ENCODE measurements around the gene LY6G6F. TPM values are rescaled to one million over a fixed set of nuclear protein-coding genes. Genes with fewer than 3 reads are reported as not detected.

LY6G6F gene
- total and polyA plus RNA-seq, 2 experiments from 2014 or later: not detected

DNA sequence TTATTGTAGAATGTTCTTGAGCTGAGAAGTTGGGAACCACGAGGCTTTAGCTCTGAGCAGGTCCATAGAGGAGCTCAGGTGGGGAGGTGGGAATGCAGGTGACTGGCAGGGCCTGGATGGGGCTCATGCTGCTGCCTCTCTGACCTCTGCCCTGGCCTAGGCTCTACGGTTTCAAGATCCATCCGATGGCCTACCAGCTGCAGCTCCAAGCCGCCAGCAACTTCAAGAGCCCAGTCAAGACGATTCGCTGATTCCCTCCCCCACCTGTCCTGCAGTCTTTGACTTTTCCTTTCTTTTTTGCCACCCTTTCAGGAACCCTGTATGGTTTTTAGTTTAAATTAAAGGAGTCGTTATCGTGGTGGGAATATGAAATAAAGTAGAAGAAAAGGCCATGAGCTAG is 37.0 kb upstream of the LY6G6F start, which contains the start of gene LY6G5B:
Gene LY6G5B, plus strand, starts transcription at position 301 of the 400 bp plus-strand sequence. CDS start 975 bp downstream, outside the sequence.
- H3K9me3 ChIP-seq (ENCODE audit: low read depth): no peaks in the 10 kb centered on the region
- TF ChIP-seq, protein P1, sequence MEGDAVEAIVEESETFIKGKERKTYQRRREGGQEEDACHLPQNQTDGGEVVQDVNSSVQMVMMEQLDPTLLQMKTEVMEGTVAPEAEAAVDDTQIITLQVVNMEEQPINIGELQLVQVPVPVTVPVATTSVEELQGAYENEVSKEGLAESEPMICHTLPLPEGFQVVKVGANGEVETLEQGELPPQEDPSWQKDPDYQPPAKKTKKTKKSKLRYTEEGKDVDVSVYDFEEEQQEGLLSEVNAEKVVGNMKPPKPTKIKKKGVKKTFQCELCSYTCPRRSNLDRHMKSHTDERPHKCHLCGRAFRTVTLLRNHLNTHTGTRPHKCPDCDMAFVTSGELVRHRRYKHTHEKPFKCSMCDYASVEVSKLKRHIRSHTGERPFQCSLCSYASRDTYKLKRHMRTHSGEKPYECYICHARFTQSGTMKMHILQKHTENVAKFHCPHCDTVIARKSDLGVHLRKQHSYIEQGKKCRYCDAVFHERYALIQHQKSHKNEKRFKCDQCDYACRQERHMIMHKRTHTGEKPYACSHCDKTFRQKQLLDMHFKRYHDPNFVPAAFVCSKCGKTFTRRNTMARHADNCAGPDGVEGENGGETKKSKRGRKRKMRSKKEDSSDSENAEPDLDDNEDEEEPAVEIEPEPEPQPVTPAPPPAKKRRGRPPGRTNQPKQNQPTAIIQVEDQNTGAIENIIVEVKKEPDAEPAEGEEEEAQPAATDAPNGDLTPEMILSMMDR (IDR thresholded peaks at IDR 0.05; ENCODE audit: low read depth, low read length): no peak

DNA sequence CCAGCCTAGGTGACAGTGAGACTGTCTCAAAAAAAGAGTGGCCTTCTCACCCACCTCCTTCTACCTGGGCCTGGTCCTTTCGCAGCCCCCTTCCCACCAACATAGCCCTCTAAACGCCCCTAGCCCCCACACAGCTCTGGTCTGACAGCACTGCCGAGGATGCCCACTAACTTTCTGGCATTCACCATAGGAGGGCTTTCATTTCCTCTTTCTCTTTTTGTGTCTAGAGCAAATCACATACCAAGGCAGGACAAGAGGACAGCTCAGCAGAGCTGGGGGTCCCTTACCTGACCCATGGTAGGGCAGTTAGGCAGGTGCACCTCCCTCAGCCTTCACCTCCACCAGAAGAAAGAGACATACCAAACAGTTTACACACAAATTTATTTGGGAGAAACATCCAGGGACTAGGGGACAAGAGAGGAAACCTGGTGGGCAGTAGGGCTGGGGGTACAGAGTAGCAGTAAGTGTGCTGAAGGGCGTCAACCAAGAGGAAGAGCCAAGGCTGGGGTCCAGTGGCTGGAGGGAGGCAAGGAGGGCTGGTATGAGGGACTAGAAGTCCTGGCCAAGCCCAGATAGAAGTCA is 30.3 kb upstream of the LY6G6F start:
- Histone ChIP-seq H3K4me3 (no peak overlapping the region), H3K27ac (no peak overlapping the region), H3K9me3 (ENCODE audit: low read depth) (no peaks in the 10 kb centered on the region), H3K27me3 (peaks cover under 1% of the 10 kb centered on the region), H3K4me1 (ENCODE audit: low read depth) (peaks cover under 1% of the 10 kb centered on the region), H3K36me3 (peaks cover 10% of the 10 kb centered on the region)
- no peak for DNase-seq (ENCODE audit: low read depth in 1 of 2, low spot score in 1 of 2)
- TF ChIP-seq, protein P1 (IDR thresholded peaks at IDR 0.05; ENCODE audit: low read depth, low read length): no peak

More for the DNA sequence above, 37.0 kb upstream of the LY6G6F start, which contains the start of gene LY6G5B:
- no peaks in the 10 kb centered on the region for H3K4me1 ChIP-seq (ENCODE audit: low read depth)
- peaks cover 54% of the 10 kb centered on the region for H3K36me3 ChIP-seq
- no peak within 1 kb of the TSS for H3K4me3 ChIP-seq
- no peak for DNase-seq (ENCODE audit: low read depth in 1 of 2, low spot score in 1 of 2)
- no peaks in the 10 kb centered on the region for H3K27me3 ChIP-seq
- no peak within 1 kb of the TSS for H3K27ac ChIP-seq

DNA sequence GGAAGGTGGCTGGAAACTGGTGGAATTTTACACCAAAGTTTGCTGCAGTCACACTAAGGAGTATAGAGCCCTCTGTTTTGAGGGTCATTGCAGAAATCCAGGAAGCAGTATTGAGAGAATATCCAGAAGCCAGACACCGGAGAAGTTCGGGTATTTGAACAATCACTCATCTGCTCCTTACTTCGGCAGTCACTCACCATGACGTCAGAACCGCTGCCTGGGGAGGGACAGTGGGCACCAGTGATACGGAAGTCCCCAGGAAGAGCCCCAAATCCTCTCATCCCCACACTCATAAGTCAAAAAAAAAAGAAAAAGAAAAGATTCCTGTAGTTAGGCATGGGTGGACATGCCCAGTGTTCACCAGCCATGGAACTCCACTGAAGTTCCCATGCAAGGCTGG is 29.8 kb upstream of the LY6G6F start:
- Histone ChIP-seq H3K4me3 (no peak overlapping the region), H3K27ac (no peak overlapping the region), H3K4me1 (ENCODE audit: low read depth) (peaks cover 2% of the 10 kb centered on the region), H3K9me3 (ENCODE audit: low read depth) (no peaks in the 10 kb centered on the region), H3K27me3 (peaks cover 6% of the 10 kb centered on the region), H3K36me3 (peaks cover 5% of the 10 kb centered on the region)
- TF ChIP-seq, protein P1 (IDR thresholded peaks at IDR 0.05; ENCODE audit: low read depth, low read length): no peak
- no peak for DNase-seq (ENCODE audit: low read depth in 1 of 2, low spot score in 1 of 2)

DNA sequence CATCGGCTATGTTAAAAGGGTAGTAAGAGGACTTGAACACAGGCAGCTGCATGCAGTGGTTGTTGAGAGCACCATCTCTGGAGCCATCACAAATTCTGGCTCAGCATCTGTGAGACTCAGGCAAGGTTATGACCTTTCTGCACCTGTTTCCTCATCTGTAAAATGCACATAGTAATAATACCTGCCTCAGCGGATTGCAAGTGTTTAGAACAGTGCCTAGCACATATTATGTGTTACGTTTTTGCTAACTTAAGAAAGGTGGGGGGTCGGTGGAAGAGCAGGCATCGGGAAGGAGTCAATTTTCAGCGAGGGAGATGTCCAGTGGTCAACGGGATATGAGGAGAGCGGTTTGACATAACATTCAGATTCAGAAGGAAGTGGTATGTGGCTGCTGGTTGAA is 28.7 kb upstream of the LY6G6F start:
- Histone ChIP-seq H3K4me3 (no peak overlapping the region), H3K36me3 (no peaks in the 10 kb centered on the region), H3K27ac (no peak overlapping the region), H3K9me3 (ENCODE audit: low read depth) (no peaks in the 10 kb centered on the region), H3K4me1 (ENCODE audit: low read depth) (peaks cover 2% of the 10 kb centered on the region), H3K27me3 (peaks cover 10% of the 10 kb centered on the region)
- TF ChIP-seq, protein P1 (IDR thresholded peaks at IDR 0.05; ENCODE audit: low read depth, low read length): no peak
- DNase-seq (ENCODE audit: low read depth in 1 of 2, low spot score in 1 of 2): no peak

DNA sequence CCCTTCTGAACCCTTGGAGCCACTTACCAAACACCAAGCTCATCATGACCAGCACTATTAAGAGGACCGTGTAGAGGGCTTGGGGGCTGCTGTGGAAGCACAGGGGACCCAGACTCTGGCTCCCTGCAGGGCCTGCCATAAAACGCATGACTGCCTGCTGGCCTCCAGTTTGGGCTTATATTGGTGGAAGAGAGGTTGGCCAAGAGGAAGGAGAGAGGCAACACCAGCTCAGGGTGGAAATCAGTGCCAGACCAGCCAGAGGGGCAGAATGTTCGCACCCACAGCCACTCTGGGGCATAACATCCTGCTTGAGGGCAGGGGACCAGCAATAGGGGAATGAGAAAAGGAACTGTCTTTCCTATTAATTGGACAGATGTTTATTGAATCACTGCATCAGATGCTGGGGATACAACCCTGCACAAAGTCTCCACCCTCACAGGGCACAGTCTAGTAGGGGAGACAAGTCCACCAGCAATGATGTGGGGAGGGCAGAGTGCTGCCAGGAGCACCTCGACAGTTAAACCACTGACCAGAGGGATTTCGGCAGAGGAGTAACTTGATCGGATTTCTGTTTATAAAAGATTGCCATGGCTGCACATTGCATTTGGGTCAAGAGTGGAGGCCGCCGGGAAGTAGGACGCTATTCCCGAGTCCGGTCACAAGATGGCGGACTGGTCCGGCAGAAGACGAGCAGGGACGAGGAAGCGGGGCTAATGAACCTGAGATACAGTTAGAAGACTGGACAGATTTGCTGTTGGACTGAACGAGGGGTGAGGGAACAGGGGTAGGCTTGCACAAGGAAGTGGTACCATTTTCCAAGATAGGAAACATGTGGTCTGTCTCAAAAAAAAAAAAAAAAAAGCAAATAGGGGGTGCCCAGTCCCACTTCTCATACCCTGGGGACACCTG is 26.2 kb upstream of the LY6G6F start, which contains the start of gene LY6G5C:
Gene LY6G5C, minus strand, starts transcription at position 842 of the 909 bp plus-strand sequence. Its CDS starts 694 bp downstream, at position 148.
- Histone ChIP-seq H3K4me3 (peak within 1 kb of the TSS; percentile 28), H3K4me1 (ENCODE audit: low read depth) (peaks cover 2% of the 10 kb centered on the region), H3K9me3 (ENCODE audit: low read depth) (no peaks in the 10 kb centered on the region), H3K27ac (no peak within 1 kb of the TSS), H3K36me3 (no peaks in the 10 kb centered on the region), H3K27me3 (peaks cover 10% of the 10 kb centered on the region)
- TF ChIP-seq, protein P1 (IDR thresholded peaks at IDR 0.05; ENCODE audit: low read depth, low read length): peak; percentile 54
- peak; percentile 83 to 94 for DNase-seq (ENCODE audit: low read depth in 1 of 2, low spot score in 1 of 2)

Measured in cardiac muscle cell (in vitro differentiated cells and primary cell).